Skeletal muscle tissue (tissue), 4 donors: ENCODE data around the gene LTB4R. TPM values are rescaled to one million over a fixed set of nuclear protein-coding genes. Genes with fewer than 3 reads are reported as not detected.
A peak's percentile ranks its signal among the peaks of the same experiment; 100 is the strongest.

Source experiments
- H3K27ac ChIP-seq: one replicate; pipeline ENCODE4 v1.7.0; 2013; ENCODE audit warnings: mild to moderate bottlenecking, low read depth, low read length, inconsistent platforms
- H3K27me3 ChIP-seq, 3 donors: one replicate each; pipeline ENCODE4 v1.7.0; 2013; ENCODE audit warnings: low read length in 3 of 3; ENCODE audit not compliant: control insufficient read depth in 3 of 3, insufficient read depth in 3 of 3
- H3K36me3 ChIP-seq, 3 donors: one replicate each; pipeline ENCODE4 v1.7.0; 2013; ENCODE audit warnings: low read length in 3 of 3; ENCODE audit not compliant: control insufficient read depth in 3 of 3, insufficient read depth in 3 of 3
- H3K4me1 ChIP-seq, 3 donors: one replicate each; pipeline ENCODE4 v1.7.0; 2013; ENCODE audit warnings: low read length in 3 of 3, mild to moderate bottlenecking in 3 of 3; ENCODE audit not compliant: control insufficient read depth in 3 of 3, insufficient read depth in 3 of 3
- H3K4me3 ChIP-seq, 3 donors: one replicate each; pipeline ENCODE4 v1.7.0; 2013; ENCODE audit warnings: low read length in 3 of 3
- H3K9ac ChIP-seq, 3 donors: one replicate each; pipeline ENCODE4 v1.7.0; 2013; ENCODE audit warnings: low read length in 3 of 3, mild to moderate bottlenecking in 3 of 3, moderate library complexity in 2 of 3, low read depth in 1 of 3
- H3K9me3 ChIP-seq, 3 donors: one replicate each; pipeline ENCODE4 v1.7.0; 2013; ENCODE audit warnings: low read length in 3 of 3; ENCODE audit not compliant: control insufficient read depth in 3 of 3
- total RNA-seq: library from RNA; depleted of rRNA; stranded (reverse); fragments of >200 nt; gene quantifications from one replicate; pipeline ENCODE4 v1.2.3, GENCODE V29; 2014
- donor health status: Osteomylitis.

LTB4R gene
- total RNA-seq, 1 donor from 2014 or later, result 2.1 TPM

DNA sequence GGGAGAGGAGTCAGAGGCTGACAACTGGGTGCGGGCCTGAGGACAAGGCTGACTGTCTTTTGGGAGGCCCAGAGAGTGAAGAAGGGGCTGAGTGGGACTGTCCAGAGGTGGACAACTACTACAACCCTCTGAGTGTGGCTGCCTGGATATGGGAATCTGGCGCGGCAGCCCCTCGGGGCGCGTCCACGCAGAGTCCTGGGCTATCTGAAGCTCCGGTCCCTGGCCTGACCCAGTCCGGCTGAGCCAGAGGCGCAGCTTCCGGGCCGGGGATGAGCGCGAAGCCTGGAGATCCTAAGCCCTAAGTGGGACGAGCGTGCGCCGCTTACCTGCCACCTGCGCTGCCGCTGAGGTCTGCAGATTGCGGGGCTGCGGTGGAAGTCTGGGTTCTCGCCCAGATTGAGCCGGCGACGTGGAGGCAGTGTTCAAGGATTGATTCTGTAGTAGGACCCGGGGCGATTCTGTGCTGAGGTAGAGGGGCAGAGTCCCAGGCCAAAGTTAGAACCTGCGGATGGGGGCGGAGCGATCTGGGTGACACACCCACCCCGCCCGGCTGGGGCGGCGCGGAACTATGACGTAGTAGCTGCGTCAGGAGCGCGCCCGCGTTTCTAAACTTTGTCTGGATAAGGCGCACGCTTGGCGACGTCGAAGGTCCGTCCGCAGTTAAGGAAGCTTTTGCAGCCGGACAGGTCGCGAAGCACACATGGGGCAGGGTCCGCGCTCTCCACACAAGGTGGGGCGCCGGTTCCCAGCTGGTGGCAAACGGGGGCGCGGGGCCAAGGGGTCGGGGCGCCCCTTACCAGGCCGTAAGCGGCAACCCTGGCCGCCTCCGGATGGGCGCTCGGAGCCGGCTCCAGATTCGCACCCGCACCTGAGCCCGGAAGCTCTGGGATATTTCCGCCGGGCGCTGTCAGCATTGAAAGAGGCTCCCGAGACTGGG, 11.8 kb upstream of the LTB4R start, which contains the start of the genes DHRS1 and NOP9:
Gene DHRS1, minus strand, starts transcription at position 526 of the 937 bp plus-strand sequence. CDS start 674 bp downstream, outside the sequence.
Gene NOP9, plus strand, starts transcription at position 596 of the 937 bp plus-strand sequence. Its CDS starts 105 bp downstream, at position 701.
- H3K27ac ChIP-seq, result peak within 1 kb of the TSS; percentile 82
- peak within 1 kb of the TSS; percentile 91 to 99 (median 97) for H3K4me3 ChIP-seq
- H3K9ac ChIP-seq, result peak within 1 kb of the TSS; percentile 93 to 97 (median 95)
- peaks cover 26 to 50% (median 43%) of the 10 kb centered on the region in 3 donors for H3K36me3 ChIP-seq
- H3K4me1 ChIP-seq, result peaks cover 19 to 32% (median 26%) of the 10 kb centered on the region in 3 donors
- no peaks in the 10 kb centered on the region for H3K9me3 ChIP-seq
- no peaks in the 10 kb centered on the region for H3K27me3 ChIP-seq

DNA sequence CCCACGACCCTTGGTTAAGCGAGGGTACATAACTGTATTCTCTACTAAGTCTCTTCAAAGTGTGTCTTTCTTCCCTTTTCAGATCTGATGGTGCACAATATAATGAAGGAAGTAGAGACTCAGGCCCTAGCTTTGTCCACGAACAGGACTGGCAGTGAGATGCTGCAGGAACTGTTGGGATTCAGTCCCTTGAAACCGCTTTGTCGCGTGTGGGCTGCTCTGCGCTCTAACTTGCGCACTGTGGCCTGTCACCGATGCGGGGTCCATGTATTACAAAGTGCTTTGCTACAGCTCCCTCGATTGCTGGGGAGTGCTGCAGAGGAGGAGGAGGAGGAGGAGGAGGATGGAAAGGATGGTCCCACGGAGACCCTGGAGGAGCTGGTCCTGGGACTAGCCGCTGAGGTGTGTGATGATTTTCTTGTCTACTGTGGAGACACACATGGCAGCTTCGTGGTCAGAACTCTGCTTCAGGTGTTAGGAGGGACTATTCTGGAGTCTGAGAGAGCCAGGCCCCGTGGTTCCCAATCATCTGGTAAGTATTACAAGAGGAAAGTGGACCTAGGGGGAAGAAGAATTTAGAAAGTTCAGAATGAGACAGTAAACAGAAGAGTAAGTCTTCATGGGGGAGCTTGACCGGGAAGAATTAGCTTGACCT, 10.8 kb upstream of the LTB4R start:
- Histone ChIP-seq H3K27ac (peak overlapping the region; percentile 82), H3K4me3 (peak overlapping the region; percentile 91 to 99 (median 97)), H3K36me3 (peaks cover 36 to 56% (median 51%) of the 10 kb centered on the region in 3 donors)

DNA sequence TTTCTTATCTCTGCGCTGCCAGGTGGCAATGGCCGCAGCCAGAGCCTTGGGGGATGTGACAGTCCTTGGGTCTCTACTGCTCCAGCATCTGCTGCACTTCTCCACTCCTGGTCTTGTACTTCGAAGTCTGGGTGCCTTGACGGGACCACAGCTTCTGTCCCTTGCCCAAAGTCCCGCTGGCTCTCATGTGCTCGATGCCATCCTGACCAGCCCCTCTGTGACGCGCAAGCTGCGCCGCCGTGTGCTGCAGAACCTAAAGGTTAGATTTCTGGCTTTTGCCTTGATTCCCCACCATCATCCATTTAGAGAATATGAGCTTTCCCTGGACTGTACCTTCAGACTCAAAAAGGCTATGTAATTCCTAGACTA, 7.3 kb upstream of the LTB4R start:
- no peak overlapping the region for H3K9ac ChIP-seq
- peaks cover 54 to 64% (median 62%) of the 10 kb centered on the region in 3 donors for H3K36me3 ChIP-seq
- H3K27ac ChIP-seq, result no peak overlapping the region
- peaks cover 16 to 22% (median 21%) of the 10 kb centered on the region in 3 donors for H3K4me1 ChIP-seq
- no peak overlapping the region for H3K4me3 ChIP-seq
- H3K27me3 ChIP-seq, result no peaks in the 10 kb centered on the region
- no peaks in the 10 kb centered on the region for H3K9me3 ChIP-seq

More for the DNA sequence above, 10.8 kb upstream of the LTB4R start:
- H3K9me3 ChIP-seq, result no peaks in the 10 kb centered on the region
- no peaks in the 10 kb centered on the region for H3K27me3 ChIP-seq
- peaks cover 19 to 32% (median 26%) of the 10 kb centered on the region in 3 donors for H3K4me1 ChIP-seq
- peak overlapping the region; percentile 93 to 97 (median 95) for H3K9ac ChIP-seq

DNA sequence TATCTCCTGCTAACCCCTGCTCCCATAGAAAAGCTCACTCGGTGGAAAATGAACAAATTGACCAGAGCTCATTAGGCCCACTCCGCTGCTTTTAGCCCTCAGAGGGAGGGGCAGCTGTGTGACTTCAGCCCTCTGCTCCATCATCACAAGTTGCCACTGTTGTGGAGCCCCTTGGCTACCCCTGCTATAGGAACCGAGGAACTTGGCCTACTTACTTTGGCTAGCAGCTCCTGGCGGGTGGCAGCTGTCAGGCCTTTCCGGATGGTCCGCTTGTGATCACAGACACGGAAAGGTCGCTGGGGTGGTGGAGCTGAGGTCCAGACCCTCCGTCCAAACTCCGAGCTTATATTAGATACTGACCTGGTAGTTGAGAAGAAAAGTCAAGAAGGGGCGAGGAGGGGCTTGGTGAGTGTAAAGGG, 4.1 kb upstream of the LTB4R start:
- Histone ChIP-seq H3K27ac (no peak overlapping the region), H3K9ac (no peak overlapping the region), H3K27me3 (no peaks in the 10 kb centered on the region), H3K4me1 (peaks cover 19 to 35% (median 27%) of the 10 kb centered on the region in 3 donors), H3K4me3 (no peak overlapping the region), H3K36me3 (peaks cover 50 to 54% (median 52%) of the 10 kb centered on the region in 3 donors), H3K9me3 (no peaks in the 10 kb centered on the region)

DNA sequence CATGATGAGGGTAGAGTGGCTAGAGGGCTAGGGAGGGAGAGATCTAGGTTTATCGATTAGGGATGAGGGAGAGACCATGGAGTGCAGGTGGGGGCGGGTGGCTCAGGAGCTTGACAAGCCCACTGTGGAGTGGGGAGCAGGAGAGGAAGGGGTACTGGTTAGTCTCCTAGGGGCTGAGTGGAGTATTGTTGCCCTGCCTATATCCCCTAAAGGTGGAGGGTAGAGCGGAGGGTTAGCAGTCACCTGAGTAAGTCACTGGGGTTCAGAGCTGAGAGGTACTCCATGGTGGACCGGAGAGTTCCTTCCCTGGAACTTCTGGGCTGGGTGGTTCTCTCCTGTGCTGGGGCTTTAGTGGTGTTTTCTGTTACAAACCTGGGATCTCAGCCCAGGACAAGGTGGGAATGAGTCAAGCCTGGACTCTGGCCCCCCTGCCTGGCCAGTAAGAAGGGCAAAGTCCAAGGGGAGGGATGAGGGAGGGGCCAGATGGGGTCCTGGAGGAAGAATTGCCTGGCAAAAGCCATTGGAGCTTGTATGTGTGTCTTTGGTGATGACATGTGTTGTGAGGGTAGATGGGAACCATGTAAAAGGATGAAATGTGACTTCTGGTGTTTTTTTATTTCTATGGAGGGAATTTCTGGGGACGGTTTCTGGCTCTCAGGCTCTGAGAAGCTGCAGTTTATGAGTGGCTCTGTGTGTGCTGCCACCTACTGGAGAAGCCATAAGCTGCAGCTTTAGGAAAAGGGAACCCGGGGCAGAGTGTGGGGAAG, 3.5 kb upstream of the LTB4R start, which contains the start of gene CIDEB:
Gene CIDEB, minus strand, starts transcription at position 403 of the 767 bp plus-strand sequence. Its CDS starts 119 bp downstream, at position 284.
- Histone ChIP-seq H3K9ac (peak within 1 kb of the TSS in 1 of 3 donors; percentile 40), H3K27me3 (no peaks in the 10 kb centered on the region), H3K36me3 (peaks cover 44 to 48% (median 46%) of the 10 kb centered on the region in 3 donors), H3K4me3 (no peak within 1 kb of the TSS), H3K9me3 (no peaks in the 10 kb centered on the region), H3K27ac (no peak within 1 kb of the TSS), H3K4me1 (peaks cover 24 to 41% (median 27%) of the 10 kb centered on the region in 3 donors)

DNA sequence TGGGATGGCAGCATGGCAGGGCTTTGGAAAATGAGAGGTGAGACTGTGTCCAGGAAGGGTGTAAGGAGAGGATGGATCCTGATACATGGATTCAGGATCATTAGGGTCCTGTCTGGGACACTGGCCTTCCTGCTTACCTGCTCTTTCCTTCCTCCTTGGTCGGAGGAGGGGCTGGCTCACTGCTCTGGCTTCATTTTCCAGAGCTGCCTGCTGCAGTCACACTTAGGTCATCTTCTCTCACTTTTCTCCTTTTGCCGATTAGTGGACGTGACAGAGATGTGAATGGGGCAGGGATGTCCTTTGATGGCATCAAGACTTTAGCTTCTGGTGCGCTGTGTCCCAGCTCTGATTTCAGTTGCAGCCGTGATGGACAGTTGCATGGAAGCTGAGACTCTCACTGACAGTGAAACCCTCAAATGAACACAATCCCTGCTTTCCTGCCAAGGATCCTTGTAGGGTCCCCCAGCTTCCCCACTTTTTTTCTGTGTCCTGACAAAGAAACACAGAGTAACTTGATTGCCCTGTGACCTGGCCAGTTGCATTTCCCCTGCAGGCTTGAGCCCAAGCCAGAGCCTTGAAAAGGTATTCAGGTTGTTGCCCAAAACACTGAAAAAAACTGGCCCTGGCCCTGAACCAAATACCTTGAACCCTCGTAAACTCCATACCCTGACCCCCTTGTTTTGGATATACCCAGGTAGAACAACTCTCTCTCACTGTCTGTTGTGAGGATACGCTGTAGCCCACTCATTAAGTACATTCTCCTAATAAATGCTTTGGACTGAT, 2.8 kb upstream of the LTB4R start:
- Histone ChIP-seq H3K9ac (no peak overlapping the region), H3K4me3 (no peak overlapping the region), H3K36me3 (peaks cover 36 to 42% (median 40%) of the 10 kb centered on the region in 3 donors), H3K9me3 (no peaks in the 10 kb centered on the region), H3K4me1 (peaks cover 25 to 48% (median 30%) of the 10 kb centered on the region in 3 donors), H3K27me3 (no peaks in the 10 kb centered on the region), H3K27ac (no peak overlapping the region)

DNA sequence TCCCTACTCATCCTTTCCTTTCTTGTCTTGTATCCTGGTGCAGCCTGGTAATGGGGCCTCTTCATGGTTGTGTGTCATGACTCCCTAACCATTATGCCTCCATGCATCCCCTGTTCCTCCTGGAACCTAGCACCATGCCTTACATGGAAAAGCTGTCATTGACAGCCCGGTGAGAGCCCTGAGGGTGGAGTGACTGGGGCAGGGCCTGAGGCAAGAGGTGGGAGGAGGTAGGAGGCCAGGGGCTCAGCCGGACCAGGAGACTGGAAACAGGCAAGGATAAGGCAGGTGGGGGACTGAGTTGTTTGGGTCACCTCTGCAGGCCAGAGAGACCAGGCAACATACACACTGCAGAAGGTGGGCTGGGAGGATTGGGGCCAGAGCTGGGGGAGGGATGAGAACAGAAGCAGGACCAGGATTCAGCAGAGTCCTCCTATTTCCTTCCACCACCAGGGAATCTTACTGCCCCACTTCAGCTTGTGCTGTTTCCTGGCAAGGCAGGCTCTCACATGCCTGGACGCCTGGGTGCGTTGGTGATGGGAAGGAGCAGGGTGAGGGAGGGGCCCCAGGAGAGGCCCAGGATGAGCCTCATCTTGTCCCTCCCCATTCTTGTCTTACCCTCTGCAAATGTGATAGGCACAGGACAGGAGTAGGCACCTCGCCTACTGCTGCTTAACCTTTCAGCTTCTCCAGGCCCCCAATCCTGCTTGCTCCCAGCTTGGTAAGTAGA, 1.6 kb upstream of the LTB4R start, which contains the start of gene LTB4R2:
Gene LTB4R2, plus strand, starts transcription at position 603 of the 727 bp plus-strand sequence. CDS start 525 bp downstream, outside the sequence.
- H3K9me3 ChIP-seq, result no peaks in the 10 kb centered on the region
- peaks cover 28 to 59% (median 40%) of the 10 kb centered on the region in 3 donors for H3K4me1 ChIP-seq
- H3K4me3 ChIP-seq, result peak within 1 kb of the TSS; percentile 71 to 77 (median 73)
- peaks cover 0 to 8% (median 3%) of the 10 kb centered on the region in 3 donors for H3K27me3 ChIP-seq
- H3K9ac ChIP-seq, result peak within 1 kb of the TSS; percentile 59 to 80 (median 68)
- H3K36me3 ChIP-seq, result peaks cover 24 to 30% (median 28%) of the 10 kb centered on the region in 3 donors
- peak within 1 kb of the TSS; percentile 69 for H3K27ac ChIP-seq

DNA sequence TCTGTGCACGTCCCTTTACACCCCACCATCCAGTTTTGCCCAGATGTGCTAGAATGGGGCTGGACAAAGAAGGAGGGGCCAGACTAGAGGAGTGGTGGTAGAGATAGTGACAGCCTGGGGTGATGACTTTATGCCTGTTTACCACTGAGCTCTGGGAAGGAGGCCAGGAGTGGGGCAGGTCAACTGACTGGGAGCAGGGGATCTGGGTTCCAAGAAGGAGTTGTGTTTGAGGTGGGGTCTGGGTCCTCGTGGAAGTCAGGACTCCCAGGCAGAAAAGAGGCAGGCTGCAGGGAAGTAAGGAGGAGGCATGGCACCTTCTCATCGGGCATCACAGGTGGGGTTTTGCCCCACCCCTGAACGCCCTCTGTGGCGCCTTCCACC, 1.0 kb upstream of the LTB4R start:
- Histone ChIP-seq H3K36me3 (peaks cover 19 to 25% (median 23%) of the 10 kb centered on the region in 3 donors), H3K27ac (peak overlapping the region; percentile 69), H3K4me1 (peaks cover 33 to 64% (median 43%) of the 10 kb centered on the region in 3 donors), H3K4me3 (peak overlapping the region; percentile 71 to 77 (median 73)), H3K9ac (peak overlapping the region; percentile 59 to 80 (median 68)), H3K9me3 (no peaks in the 10 kb centered on the region), H3K27me3 (peaks cover 0 to 8% (median 3%) of the 10 kb centered on the region in 3 donors)
